GM21717 (cell line): ENCODE results near the gene C3orf52.
A peak's percentile ranks its signal among the peaks of the same experiment; 100 is the strongest.

Experiments
- ATAC-seq: cut with Tn5 transposase; IDR thresholded peaks from one replicate; pipeline ENCODE4 v1.9.1; 2021; ENCODE audit warnings: mild to moderate bottlenecking, moderate library complexity; ENCODE audit not compliant: unreplicated experiment

The C3orf52 gene

DNA sequence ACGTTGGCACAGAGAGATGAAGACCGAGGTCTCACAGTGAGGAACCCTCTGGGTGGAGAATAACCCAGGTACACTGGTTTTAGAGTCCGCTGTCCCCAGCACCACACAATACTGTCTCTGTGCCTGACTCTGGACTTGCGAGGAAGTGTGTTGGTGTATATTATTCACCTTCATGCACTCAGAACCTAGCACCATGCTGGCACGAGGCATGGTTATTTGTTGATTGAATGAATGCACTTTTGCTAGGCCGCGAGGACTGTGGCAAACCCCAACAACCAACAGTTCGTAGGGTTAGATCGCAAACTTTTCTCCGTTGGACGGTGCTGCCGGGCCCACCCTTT lies 484 bp upstream of the C3orf52 start:
- ATAC-seq = no peak

DNA sequence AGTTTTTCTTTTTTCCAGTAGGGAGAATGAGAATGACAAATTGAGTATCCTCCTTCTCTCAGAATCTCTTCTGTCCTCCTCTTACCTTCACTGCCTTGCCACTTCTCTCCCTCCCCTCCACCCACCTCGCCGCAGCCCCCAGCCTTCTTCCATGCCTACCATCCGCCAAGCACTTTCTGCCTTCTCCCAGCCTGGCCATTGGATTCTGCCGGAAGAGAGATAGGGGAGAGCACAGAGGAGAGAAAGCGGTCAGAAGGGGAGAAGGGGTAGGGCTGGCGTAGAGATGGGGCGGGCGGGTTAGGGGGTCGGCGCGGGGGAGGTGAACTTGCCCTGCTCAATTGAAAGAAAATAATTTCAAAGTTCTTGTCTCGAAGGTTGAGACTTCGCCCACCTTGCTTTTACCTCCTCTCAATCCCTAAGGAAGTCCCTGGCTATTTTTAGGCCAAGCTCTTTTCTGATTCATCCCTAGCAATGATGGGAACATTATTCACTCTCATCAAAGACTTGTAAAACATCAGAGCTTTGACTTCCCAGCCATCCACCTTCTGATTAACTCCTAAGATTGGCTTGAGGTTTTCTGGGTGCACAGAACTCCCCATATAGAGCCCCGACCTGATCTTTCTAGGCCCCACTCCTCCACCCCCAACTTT lies 811 bp downstream of the C3orf52 start:
- no peak for ATAC-seq

DNA sequence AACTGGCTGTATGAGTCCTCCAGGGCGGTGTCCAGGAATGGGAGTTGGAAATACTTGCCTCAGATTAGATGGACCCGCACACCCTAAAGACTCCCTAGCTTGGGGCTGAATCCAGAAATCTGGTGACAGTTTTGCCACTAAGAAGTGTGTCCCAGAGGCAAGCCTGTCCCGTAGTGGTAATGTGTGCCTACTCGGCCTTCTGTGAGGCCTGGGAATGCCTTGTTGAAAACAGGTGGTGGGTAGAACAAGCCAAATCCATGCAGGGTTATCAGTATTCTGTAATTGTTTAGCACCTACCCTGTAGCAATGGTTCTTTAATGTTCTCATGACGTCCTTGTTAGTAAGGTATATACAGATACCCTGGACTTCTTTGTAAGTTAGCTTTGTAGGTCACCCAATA lies 1.6 kb downstream of the C3orf52 start:
- ATAC-seq = no peak

DNA sequence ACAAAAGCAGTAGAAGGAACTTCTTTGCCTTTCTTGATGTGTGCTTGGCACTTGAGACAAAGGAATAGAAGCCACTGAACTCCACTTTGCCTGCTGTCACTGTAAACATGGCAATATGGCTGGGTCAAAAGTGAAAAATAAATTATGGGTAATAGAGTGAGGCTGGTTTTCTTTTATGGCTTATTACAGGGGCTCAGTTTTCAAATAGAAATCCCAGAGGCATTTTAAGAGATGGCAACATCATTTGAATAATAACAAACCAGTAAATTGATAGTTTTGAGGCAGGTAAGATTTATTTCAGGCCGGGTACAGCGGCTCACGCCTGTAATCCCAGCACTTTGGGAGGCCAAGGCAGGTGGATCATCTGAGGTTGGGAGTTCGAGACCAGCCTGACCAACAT lies 2.8 kb downstream of the C3orf52 start:
- no peak for ATAC-seq

DNA sequence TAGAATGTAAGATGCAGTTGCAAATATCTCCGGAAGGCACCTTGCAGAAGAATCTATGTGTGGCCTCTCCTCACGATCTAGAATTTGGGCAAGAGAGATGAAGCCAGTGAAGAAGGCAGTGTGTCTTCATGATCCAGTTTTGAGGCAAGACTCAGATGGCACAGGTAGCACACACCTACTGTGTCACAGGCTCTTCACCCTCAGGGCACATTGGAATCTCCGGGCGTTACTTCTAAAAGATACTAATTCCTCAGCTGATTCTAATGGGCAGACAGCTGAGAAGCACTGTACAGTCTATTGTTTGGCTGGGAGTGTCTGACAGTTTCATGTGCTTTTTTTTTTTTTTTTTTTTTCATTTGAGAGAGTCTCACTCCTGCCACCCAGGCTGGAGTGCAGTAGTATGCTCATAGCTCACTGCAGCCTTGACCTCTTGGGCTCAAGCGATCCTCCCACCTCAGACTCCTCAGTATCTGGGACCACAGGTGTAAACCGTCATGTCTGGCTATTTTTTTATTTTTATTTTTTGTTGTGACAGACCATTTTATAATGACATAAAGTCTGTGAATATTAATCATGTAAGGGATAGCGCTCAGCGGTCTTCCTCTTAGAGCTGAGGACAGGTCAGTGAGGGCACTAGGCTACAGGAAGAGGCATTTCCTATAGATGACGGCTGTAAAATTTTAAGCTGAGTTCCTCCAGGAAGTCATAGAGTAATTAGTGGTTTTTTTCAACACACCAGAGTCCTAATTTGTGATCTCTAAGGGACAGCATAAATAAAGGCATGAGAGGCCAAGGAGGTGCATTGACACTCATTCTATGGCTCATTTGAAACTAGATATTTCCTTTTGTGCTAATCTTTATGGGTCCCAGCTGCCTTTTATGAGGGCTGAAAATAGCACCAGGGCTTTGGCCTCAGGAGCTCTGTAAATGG lies 4.0 kb downstream of the C3orf52 start:
- no peak for ATAC-seq

DNA sequence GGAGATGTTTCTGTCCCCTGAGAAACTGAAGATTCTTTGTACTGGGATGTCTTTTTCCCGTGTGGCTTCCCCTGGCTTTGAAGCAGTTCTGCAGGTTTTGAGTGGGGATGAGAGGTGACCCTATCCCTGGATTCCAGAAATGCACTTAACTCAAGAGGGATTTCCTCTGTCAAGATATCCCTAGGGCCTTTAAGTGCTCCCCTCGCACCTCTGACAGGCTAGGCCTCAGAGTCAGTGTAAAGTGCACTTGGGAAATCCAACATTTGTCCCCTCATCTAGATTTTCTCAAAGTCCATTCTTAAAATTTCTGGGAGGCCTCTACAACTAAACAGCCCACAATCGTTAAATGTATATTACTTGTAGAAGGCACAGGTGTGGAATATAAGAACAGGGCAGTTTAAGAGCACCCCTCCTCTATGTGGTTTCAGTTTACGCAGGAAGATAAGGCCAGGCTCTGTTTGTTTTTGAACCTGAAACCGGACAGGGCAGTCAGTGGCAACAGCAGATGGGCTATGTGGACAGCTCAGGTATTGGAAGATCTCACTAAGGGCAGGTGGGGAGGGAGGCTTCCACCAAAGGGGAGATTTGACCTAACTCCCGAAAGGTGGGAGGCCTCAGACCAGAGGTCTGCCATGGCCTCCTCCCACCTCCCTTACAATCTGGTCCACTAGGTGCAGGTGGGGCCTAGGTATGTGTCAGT lies 4.8 kb downstream of the C3orf52 start:
- ATAC-seq = no peak

DNA sequence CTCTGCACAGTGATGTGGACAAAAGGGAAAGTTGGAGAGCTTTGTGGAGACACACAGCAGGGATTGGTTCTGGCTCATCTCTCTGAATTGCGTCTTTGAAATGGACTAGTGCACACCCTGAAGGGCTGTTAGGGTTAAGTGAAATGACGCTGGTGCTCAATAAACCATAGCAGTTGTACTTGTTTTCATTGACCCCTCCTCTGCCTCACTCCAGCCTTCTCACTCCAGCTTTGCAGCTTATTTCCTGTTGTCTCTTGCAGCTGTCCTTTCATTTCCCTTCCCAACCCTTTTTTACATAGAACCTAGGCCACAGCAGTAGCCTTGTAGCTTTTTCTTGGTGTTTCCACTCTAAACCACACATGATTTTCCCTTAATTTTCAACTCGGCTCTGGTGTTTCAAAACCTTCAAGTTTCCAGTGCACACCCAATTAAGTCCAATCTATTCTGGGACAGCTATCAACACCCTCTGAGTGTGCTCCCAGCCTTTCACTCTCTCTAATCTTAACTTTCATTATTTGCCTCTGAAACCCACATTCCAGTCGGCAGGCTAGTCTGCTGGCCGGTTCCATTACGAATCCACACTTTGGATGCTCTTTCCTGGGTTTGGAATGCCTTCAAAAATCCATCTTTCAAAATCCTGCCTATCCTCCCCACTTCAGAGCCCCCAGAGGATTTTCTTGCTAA lies 6.4 kb downstream of the C3orf52 start:
- ATAC-seq = no peak

DNA sequence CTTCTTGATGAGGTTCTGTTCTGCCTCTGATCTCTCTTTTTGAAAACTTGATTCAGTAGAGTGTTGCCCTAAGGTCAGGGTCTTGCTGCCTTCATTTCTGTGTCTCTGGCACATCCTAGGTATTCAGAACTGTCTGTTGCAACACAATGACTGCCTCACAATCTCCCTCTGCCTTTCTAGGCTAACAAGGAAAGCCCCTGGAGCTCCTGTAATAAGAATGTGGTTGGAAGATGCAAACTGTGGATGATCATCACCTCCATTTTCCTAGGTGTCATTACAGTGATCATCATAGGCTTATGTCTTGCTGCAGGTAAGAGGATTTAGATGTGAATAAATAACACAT lies 7.0 kb downstream of the C3orf52 start:
- no peak for ATAC-seq

DNA sequence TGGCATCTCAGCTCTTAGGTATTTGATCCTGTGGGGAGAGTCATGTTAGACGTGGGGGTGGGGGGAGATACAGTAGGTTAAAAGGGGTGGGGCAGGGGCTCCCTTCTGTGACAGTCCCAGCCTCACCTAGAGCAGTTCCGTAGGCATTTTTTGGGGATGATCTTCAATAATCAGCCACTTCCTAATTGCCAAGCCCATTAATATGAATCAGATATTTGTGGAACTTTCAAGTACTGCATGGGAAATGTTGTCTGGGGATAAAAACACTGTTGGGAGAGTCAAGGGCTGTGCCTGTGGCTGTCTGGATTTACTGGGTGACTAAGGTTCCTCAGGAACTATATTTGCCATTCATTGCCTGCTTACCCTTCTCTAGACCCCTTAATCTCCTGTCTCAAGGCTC lies 9.5 kb downstream of the C3orf52 start:
- ATAC-seq = no peak

DNA sequence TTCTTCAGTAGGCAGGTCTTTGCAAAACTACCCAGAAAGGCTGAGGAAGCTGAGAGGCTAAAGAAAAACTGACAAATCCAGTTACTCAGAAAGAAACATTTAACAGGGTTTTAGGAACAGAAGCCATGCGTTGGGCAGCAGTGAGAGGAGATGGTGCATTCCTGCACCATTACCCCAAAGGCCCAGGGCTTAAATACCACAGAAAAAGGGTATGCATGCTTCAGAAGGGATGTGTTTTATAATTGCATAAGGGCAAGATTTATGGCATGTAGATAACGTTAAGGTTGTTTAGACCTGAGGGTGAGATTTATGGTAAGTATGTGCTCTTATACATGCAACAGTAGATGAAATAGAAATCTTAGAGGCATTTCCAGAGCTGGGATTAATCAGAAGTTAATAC lies 10.0 kb downstream of the C3orf52 start:
- ATAC-seq = no peak

DNA sequence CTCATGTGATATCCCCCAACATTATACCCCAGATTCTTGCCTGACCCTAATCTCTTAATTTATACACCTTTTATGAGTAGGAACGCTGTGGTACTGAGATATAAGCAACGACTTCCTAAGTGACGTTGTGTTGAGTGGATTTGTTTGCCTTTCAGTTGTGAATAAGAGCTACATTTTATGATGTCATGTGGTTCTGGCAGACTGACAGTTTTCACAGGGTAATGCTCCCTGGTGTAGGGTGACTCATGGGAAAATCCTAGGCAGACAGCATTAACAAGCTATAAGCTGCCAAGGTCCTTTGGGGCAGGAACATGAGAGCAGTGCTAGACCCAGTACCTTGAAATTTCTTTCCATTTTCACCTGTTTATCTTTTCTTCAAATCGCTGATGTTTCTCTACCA lies 11.2 kb downstream of the C3orf52 start:
- ATAC-seq = no peak

DNA sequence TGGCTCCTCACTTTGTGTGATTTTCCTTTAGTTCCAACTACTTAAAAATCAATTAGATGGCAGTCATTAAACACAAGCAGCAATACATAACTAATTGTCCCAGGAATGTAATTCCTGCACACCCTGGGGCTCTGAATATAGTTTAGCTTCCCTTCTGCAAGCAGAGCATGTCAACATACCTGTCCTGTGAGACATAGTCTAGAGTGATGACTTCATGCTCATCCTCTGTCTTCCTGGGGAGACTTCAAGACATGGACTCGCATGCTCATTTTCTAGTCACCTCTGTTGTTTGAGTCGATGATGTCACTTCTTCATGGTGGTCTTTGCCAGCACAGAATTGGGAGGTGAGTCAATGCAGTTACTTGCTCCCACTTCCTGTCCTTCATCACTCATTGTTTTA lies 15.7 kb downstream of the C3orf52 start:
- ATAC-seq = no peak

DNA sequence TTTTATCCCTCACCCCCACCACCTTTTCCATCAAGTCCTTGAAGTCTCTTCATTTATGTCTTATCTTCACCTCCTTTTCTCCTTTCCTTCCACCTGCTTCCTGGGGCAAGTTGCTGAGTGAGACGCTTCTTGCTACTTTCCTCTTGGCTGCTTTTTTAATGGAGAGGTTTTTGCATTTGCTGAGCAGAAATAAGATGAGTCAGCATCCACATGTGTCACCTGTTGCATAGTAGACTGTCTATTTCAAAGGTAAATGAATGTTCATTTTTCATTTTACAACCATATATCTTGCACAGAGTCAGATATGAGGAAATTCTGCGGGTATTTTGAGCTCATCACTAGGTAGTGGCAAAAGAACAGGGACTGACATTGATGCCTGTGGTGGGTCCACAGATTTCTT lies 18.6 kb downstream of the C3orf52 start:
- ATAC-seq = no peak

DNA sequence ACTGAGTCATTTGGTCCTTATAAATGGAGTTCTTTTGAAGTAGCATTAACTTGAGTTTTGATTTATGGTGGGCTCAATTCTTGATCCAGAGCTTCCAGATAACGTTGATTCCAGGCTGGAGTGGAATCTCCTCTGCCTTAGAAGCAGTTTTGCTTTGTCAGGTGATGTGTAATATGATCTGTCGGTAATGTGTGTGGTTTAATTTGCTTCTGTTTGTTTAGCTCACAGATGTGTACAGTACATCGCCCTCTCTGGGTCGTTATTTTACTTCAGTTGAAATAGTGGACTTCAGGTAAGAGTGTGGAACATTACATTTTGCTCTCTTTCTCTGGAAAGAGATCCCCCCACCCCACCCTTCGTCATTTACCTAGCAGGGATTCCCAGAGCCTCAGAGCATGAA lies 23.1 kb downstream of the C3orf52 start:
- ATAC-seq = no peak

DNA sequence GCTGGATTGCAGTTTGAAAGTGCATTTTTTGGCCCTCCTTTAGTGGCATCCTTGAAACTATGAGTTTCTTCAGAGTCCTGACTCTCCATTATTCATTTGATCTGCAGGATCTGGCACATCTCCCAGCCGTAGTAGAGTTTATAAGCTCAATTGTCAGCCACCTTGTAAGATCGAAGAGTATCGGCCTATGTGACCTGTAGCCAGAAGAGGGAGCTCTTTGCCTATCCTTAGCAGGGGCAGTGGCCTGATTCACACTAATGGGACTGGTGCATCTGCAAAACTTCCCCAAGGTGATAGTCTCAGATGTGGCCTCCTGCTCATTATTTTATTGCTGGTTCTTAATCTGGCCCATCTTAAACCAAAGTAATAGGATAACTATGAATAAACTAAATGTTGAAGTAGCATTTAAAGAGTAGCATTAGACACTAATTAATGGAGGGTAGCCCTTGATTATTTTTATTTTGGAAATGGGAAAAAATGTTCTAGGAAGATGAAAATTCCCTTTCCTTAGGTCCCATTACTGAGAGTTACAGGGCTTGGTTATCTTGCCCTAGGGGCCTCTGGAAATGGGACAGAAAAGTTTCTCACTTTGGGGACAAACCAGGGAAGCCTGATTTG lies 25.7 kb downstream of the C3orf52 start:
- ATAC-seq = peak; percentile 55

DNA sequence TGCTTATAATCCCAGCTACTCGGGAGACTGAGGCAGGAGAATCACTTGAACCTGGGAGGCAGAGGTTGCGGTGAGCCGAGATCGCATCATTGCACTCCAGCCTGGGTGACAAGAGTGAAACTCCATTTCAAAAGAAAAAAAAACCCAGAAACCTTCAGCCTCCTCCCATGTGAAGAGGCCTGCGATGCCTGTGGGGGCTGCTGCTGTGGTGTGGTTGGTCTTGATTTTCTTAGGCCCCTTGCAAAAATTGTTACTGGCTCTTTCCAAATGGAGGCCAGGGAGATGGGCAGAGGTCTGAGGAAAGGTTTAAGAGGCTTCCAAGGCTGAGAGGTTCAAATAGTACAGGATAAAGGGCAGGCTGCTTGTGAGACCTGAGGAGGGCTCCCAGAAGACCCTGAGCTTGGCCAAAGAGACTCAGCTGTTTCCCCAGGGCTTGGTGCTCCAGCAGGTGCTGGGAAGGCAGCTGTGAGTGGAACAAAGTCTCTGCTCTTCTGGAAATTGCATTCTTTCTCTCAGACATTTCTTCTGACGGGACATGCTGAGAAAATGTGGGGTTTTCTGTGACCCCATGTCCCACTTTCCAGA lies 28.5 kb downstream of the C3orf52 start:
- ATAC-seq = peak; percentile 31

DNA sequence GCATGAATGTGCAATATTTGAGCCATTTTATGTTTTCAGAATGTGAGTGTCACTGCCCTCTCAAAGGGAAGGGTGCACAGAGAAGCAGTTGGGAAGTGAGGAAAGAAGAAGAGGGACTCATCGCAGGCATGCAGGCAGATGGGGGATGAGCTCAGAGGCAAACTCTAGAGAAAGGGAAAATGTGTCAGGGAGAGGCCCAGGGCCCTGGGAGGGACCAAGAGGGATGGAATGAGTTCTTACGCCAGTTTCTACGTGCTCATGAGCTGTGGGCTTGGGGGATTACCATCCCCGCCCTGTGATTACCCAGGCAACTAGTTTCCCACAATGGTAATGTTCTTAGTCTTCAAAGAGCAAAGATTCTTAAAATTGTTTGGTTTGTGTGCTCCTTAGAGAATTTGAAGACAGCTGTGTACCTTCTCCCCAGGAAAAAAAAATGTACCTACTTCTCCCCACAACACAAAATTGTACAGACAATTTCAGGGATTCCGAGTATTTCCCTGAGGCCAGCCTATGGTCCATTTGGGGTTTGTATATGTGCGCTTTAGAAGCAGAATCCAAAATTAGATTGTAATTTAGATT lies 29.1 kb downstream of the C3orf52 start:
- ATAC-seq = peak; percentile 50

DNA sequence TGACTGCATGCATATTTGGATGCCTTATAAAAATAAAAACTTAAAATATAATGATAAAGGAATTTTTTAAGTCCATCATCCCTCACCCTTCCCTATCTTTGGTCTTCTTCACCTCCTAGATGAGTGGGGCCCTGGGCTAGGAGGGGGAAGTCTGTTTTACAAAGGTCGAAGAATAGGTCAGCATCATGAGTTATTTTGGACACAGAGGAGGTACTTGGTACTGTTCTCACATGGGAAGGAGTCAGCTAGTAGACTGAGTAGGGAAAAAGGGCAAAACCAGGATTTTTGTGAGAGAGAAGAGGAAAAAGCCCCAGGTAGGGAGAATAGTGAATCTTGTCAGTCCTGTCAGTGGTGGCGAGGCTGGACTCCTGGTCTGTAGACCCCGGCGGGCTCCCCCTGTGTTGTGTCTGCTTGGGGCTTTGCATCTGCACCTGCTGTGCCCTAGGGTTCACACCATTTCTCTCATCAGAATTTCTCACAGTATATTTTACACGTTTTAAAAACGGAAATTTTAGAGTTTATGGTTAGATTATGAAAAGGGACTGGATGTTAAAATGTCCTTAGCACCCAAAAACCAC lies 29.7 kb downstream of the C3orf52 start:
- no peak for ATAC-seq

DNA sequence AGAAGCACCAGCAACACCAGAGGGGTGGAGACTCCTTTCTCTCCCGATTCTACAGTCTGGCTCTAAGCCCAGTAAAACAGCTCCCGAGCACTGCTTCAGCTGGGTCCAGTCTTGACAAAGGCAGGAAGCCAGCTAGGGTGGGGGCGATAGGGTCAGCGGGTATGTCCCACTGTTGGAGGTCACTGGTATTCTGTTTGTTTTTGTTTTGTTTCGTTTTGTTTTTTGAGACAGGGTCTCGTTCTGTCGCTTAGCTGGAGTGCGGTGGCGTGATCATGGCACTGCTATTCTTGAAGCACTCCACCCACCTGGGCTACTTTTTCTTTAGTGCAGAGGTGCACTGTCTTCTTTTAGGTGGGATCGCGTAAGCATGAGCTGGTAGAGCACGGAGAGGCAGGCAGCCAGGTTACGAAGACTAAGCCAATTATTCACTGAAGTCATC lies 30.6 kb downstream of the C3orf52 start:
- ATAC-seq = no peak

DNA sequence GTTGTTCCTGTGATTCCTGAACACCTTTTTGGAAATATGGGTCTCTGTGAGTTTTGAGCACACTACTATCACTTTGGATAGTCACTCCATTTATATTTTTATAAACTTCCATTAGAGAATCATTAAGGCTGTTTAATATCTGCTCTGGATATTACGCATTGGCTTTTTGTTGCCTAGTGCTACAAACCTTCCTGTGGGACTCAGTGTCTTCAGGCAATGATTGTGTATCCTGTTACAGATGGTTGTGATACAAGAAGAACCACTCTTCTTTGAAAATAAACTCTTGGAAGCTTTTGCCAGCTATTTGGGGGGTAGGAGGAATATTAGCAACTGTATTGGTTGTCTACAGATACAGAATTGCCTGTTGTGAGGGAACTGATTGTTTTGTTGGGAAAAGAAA lies 31.2 kb downstream of the C3orf52 start:
- ATAC-seq = no peak
